GM19438 (cell line): ENCODE data around the gene CTCFL.
A peak's percentile ranks its signal among the peaks of the same experiment; 100 is the strongest.

Source experiments
- ATAC-seq: cut with Tn5 transposase; IDR thresholded peaks from one replicate; pipeline ENCODE4 v1.9.1; 2021; ENCODE audit warnings: low read depth; ENCODE audit not compliant: unreplicated experiment

CTCFL gene

DNA sequence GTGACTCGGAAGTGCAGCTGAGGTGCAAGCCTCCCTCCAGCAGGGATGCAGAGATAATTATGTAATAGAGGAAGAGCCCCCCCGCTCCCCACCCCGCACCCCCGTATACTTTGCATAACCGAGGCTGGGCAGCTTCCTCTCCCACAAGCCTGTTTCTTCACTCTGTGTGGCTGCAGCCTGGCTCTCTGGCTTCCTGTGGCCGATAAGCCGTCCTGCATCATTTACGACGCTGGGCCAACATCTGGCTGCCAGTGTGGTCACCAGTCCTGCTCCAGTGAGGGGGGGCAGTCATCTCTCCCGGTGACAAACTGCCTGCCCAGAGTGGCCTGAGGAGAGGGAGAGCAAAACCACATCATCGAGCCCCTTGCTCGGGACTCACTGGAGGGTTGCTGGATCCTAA is 74.5 kb downstream of the CTCFL start:
- peak; percentile 82 for ATAC-seq

DNA sequence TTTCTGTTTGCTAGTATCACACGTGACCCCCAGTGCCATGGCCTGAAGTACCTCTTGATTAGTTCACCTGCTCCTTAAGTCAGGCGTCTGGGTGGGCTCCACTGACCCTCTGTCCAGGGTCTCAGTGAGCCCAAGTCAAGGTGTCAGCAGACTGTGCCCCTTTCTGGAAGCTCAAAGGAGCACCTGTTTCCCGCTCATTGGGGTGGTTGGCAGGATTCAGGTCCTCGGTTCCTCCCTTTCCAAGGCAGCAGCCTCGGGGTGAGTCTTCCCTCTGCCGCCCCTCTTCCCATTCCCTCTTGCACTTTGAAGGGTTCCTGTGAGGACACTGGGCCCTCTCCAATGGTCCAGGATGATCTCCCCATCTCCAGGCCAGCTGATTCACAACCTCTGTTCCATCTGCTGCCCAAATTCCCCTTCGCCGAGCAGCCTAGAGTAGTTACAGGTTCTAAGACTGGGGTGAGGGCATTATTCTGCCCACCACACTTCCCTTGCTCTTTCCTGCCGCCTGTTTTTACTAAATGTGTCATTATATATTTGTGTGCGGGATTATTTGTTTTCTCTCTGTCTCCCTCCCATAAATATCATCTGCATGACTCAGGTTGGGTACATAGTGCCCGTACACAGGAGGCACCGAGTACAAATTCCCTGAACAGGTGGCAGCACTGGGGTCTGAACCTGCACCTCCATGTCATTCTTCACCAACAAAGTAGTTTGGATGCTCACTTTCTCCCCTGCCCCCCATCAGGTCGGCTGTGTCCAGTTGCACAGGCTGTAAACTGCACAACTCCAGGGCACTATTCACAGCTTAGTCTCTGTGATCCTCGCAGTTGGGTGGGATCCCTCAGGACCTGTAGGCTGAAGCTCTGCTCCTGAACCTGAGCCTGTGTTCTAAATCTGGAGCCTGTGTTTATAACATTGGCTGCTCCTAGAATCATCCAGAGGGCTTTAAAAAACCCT is 75.3 kb downstream of the CTCFL start:
- ATAC-seq: no peak

DNA sequence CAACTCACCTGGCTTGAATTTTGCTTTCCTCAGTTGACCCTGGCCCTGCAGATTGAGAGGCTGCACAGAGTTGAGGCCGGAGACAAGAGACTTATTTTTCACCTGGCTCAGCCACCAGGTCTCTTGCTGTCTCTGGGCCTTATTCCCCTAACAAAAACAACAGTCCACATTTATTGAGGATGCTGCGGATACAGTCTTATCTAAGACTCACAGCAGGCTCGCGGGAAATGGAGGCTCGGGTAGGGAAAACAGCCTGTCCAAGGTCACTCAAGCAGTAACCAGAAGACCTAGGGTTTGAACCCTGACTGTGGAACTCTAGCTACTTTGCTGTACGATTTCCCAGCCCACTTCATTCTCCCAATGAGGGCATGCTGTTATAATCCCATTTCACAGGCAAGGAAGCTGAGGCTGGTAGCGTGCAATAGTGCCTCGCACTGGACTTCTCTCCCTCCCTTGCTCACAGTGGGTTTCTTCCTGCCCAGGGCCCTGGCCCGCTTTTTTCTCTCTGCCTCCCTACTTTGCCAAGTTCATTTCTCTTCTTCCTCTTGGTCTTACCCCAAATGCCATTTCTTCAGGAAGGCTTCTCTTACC is 76.1 kb downstream of the CTCFL start:
- no peak for ATAC-seq
